ENCODE data around the gene PEX14. TPM values are rescaled to one million over a fixed set of nuclear protein-coding genes. Genes with fewer than 3 reads are reported as not detected.

PEX14 gene
- total RNA-seq, 1 experiment from 2014 or later: 27.3 TPM

DNA sequence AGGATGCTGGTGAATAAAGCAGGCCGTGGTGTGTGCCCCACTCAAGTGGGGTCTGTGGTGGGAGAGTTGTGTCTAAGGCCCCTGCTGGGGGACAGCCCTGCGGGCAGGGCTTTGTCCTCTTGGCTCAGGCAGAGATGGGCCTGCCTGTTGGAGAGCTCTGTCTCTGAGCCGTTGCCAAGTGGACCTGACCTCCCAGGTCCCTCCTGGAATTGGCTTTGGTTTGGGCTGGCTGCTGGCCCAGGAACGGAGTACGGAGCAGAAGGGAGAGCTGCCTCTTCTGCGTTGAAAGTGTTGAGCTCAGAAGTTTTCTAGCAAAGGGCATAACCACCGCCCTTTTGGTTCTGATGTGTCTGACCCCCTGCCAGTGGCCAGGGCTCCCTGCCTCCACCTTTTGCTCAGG lies 153.9 kb downstream of the PEX14 start:
- TF ChIP-seq, protein P1, sequence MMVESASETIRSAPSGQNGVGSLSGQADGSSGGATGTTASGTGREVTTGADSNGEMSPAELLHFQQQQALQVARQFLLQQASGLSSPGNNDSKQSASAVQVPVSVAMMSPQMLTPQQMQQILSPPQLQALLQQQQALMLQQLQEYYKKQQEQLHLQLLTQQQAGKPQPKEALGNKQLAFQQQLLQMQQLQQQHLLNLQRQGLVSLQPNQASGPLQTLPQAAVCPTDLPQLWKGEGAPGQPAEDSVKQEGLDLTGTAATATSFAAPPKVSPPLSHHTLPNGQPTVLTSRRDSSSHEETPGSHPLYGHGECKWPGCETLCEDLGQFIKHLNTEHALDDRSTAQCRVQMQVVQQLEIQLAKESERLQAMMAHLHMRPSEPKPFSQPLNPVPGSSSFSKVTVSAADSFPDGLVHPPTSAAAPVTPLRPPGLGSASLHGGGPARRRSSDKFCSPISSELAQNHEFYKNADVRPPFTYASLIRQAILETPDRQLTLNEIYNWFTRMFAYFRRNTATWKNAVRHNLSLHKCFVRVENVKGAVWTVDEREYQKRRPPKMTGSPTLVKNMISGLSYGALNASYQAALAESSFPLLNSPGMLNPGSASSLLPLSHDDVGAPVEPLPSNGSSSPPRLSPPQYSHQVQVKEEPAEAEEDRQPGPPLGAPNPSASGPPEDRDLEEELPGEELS (CRISPR knock-in tag; IDR thresholded peaks at IDR 0.05): no peak
- TF ChIP-seq SMAD4 (CRISPR knock-in tag; IDR thresholded peaks at IDR 0.05): no peak
- TF ChIP-seq NR3C1 (CRISPR knock-in tag; conservative IDR thresholded peaks at IDR 0.05; ENCODE audit: low read depth): no peak
- TF ChIP-seq, protein P2, sequence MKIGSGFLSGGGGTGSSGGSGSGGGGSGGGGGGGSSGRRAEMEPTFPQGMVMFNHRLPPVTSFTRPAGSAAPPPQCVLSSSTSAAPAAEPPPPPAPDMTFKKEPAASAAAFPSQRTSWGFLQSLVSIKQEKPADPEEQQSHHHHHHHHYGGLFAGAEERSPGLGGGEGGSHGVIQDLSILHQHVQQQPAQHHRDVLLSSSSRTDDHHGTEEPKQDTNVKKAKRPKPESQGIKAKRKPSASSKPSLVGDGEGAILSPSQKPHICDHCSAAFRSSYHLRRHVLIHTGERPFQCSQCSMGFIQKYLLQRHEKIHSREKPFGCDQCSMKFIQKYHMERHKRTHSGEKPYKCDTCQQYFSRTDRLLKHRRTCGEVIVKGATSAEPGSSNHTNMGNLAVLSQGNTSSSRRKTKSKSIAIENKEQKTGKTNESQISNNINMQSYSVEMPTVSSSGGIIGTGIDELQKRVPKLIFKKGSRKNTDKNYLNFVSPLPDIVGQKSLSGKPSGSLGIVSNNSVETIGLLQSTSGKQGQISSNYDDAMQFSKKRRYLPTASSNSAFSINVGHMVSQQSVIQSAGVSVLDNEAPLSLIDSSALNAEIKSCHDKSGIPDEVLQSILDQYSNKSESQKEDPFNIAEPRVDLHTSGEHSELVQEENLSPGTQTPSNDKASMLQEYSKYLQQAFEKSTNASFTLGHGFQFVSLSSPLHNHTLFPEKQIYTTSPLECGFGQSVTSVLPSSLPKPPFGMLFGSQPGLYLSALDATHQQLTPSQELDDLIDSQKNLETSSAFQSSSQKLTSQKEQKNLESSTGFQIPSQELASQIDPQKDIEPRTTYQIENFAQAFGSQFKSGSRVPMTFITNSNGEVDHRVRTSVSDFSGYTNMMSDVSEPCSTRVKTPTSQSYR (CRISPR knock-in tag; IDR thresholded peaks at IDR 0.05): no peak
- no peak for TF ChIP-seq TCF7 (CRISPR knock-in tag; IDR thresholded peaks at IDR 0.05; ENCODE audit: low read depth)
- TF ChIP-seq, protein P3, sequence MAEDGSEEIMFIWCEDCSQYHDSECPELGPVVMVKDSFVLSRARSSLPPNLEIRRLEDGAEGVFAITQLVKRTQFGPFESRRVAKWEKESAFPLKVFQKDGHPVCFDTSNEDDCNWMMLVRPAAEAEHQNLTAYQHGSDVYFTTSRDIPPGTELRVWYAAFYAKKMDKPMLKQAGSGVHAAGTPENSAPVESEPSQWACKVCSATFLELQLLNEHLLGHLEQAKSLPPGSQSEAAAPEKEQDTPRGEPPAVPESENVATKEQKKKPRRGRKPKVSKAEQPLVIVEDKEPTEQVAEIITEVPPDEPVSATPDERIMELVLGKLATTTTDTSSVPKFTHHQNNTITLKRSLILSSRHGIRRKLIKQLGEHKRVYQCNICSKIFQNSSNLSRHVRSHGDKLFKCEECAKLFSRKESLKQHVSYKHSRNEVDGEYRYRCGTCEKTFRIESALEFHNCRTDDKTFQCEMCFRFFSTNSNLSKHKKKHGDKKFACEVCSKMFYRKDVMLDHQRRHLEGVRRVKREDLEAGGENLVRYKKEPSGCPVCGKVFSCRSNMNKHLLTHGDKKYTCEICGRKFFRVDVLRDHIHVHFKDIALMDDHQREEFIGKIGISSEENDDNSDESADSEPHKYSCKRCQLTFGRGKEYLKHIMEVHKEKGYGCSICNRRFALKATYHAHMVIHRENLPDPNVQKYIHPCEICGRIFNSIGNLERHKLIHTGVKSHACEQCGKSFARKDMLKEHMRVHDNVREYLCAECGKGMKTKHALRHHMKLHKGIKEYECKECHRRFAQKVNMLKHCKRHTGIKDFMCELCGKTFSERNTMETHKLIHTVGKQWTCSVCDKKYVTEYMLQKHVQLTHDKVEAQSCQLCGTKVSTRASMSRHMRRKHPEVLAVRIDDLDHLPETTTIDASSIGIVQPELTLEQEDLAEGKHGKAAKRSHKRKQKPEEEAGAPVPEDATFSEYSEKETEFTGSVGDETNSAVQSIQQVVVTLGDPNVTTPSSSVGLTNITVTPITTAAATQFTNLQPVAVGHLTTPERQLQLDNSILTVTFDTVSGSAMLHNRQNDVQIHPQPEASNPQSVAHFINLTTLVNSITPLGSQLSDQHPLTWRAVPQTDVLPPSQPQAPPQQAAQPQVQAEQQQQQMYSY (CRISPR knock-in tag; IDR thresholded peaks at IDR 0.05): no peak
- no peak for TF ChIP-seq ZNF138 (CRISPR knock-in tag; conservative IDR thresholded peaks at IDR 0.05)
- TF ChIP-seq, protein P4, sequence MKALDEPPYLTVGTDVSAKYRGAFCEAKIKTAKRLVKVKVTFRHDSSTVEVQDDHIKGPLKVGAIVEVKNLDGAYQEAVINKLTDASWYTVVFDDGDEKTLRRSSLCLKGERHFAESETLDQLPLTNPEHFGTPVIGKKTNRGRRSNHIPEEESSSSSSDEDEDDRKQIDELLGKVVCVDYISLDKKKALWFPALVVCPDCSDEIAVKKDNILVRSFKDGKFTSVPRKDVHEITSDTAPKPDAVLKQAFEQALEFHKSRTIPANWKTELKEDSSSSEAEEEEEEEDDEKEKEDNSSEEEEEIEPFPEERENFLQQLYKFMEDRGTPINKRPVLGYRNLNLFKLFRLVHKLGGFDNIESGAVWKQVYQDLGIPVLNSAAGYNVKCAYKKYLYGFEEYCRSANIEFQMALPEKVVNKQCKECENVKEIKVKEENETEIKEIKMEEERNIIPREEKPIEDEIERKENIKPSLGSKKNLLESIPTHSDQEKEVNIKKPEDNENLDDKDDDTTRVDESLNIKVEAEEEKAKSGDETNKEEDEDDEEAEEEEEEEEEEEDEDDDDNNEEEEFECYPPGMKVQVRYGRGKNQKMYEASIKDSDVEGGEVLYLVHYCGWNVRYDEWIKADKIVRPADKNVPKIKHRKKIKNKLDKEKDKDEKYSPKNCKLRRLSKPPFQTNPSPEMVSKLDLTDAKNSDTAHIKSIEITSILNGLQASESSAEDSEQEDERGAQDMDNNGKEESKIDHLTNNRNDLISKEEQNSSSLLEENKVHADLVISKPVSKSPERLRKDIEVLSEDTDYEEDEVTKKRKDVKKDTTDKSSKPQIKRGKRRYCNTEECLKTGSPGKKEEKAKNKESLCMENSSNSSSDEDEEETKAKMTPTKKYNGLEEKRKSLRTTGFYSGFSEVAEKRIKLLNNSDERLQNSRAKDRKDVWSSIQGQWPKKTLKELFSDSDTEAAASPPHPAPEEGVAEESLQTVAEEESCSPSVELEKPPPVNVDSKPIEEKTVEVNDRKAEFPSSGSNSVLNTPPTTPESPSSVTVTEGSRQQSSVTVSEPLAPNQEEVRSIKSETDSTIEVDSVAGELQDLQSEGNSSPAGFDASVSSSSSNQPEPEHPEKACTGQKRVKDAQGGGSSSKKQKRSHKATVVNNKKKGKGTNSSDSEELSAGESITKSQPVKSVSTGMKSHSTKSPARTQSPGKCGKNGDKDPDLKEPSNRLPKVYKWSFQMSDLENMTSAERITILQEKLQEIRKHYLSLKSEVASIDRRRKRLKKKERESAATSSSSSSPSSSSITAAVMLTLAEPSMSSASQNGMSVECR (CRISPR knock-in tag; IDR thresholded peaks at IDR 0.05; ENCODE audit: borderline replicate concordance): no peak
- TF ChIP-seq, protein P5, sequence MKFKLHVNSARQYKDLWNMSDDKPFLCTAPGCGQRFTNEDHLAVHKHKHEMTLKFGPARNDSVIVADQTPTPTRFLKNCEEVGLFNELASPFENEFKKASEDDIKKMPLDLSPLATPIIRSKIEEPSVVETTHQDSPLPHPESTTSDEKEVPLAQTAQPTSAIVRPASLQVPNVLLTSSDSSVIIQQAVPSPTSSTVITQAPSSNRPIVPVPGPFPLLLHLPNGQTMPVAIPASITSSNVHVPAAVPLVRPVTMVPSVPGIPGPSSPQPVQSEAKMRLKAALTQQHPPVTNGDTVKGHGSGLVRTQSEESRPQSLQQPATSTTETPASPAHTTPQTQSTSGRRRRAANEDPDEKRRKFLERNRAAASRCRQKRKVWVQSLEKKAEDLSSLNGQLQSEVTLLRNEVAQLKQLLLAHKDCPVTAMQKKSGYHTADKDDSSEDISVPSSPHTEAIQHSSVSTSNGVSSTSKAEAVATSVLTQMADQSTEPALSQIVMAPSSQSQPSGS (CRISPR knock-in tag; IDR thresholded peaks at IDR 0.05; ENCODE audit: borderline replicate concordance, low read depth): no peak
- no peak for TF ChIP-seq RORB (CRISPR knock-in tag; IDR thresholded peaks at IDR 0.05)
- TF ChIP-seq, protein P6, sequence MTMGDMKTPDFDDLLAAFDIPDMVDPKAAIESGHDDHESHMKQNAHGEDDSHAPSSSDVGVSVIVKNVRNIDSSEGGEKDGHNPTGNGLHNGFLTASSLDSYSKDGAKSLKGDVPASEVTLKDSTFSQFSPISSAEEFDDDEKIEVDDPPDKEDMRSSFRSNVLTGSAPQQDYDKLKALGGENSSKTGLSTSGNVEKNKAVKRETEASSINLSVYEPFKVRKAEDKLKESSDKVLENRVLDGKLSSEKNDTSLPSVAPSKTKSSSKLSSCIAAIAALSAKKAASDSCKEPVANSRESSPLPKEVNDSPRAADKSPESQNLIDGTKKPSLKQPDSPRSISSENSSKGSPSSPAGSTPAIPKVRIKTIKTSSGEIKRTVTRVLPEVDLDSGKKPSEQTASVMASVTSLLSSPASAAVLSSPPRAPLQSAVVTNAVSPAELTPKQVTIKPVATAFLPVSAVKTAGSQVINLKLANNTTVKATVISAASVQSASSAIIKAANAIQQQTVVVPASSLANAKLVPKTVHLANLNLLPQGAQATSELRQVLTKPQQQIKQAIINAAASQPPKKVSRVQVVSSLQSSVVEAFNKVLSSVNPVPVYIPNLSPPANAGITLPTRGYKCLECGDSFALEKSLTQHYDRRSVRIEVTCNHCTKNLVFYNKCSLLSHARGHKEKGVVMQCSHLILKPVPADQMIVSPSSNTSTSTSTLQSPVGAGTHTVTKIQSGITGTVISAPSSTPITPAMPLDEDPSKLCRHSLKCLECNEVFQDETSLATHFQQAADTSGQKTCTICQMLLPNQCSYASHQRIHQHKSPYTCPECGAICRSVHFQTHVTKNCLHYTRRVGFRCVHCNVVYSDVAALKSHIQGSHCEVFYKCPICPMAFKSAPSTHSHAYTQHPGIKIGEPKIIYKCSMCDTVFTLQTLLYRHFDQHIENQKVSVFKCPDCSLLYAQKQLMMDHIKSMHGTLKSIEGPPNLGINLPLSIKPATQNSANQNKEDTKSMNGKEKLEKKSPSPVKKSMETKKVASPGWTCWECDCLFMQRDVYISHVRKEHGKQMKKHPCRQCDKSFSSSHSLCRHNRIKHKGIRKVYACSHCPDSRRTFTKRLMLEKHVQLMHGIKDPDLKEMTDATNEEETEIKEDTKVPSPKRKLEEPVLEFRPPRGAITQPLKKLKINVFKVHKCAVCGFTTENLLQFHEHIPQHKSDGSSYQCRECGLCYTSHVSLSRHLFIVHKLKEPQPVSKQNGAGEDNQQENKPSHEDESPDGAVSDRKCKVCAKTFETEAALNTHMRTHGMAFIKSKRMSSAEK (CRISPR knock-in tag; IDR thresholded peaks at IDR 0.05; ENCODE audit: borderline replicate concordance): no peak
- no peak for TF ChIP-seq NFE2L1 (CRISPR knock-in tag; IDR thresholded peaks at IDR 0.05)
- TF ChIP-seq, protein P7, sequence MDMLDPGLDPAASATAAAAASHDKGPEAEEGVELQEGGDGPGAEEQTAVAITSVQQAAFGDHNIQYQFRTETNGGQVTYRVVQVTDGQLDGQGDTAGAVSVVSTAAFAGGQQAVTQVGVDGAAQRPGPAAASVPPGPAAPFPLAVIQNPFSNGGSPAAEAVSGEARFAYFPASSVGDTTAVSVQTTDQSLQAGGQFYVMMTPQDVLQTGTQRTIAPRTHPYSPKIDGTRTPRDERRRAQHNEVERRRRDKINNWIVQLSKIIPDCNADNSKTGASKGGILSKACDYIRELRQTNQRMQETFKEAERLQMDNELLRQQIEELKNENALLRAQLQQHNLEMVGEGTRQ (CRISPR knock-in tag; IDR thresholded peaks at IDR 0.05): no peak
- TF ChIP-seq MXD4 (CRISPR knock-in tag; IDR thresholded peaks at IDR 0.05; ENCODE audit: borderline replicate concordance): no peak
- no peak for TF ChIP-seq CREB1 (CRISPR knock-in tag; IDR thresholded peaks at IDR 0.05)
- Mint-ChIP-seq H3K4me1 (peaks cover 29% of the 10 kb centered on the region), H3K27me3 (ENCODE audit: low read depth) (no peaks in the 10 kb centered on the region), H3K9me3 (no peaks in the 10 kb centered on the region), H3K27ac (no peak overlapping the region; the same call in 1 of the 2 replicates), H3K36me3 (0 out of 2 replicates have a peak, but pooled peaks cover 2% of the 10 kb centered on the region), H3K4me3 (no peak overlapping the region)
- ChIA-PET CTCF (interaction anchor here (2.6 kb wide), 1 partner anchor 121 kb away, joined by 14 read pairs; no protein-coding TSS in a partner anchor), POLR2A (no interaction called here)
- ATAC-seq (no peak), DNase-seq (ENCODE audit: low spot score) (no peak)

Measured in WTC11 (cell line).